Epithelial cell of alveolus of lung (primary cell): ENCODE data around the gene MRPL12. TPM values are rescaled to one million over a fixed set of nuclear protein-coding genes. Genes with fewer than 3 reads are reported as not detected.

Experiments used
- total RNA-seq: library from RNA; depleted of rRNA; stranded (reverse); fragments of >200 nt; gene quantifications from 2 replicates; pipeline ENCODE4 v1.2.1, GENCODE V29; 2015

Gene MRPL12
- total RNA-seq: 46.4 and 93.5 TPM in 2 replicates

DNA sequence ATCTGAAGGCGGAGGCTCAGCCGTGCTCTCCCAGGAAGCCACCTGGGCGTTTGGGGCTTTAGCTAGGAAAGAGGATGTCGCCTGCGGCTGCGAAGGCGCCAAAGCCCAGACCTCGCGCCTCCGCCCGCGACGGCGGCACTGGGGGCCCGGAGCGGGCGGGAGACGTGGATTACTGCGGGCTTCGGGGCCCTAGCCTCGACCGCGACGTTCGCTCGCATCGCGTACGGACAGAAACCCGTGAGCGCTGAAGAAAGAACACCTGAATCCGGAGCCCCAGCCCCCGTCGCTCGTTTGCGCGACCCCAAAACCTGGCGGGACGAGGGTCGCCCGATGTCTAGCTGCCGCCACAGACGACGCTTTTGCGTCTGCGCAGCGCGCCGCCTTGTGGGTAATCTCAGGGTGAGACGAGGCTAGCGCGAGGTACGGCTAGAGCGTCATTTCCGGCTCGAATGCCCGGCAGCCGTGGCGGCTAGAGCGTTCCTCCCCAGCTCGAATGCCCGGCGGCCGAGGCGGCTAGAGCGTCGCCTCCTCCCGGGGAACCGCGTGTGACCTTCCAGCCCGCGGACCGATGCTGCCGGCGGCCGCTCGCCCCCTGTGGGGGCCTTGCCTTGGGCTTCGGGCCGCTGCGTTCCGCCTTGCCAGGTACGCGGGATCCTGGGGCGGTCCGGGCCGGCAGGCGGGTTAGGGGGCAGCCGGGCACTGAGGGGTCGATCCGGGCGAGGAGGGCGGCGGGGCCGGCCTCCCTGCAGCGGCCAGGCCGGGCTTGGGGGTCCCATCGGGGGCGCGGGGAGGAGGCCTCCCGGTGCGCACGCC is at the start of gene MRPL12:
Gene MRPL12, plus strand, starts transcription at position 434 of the 813 bp plus-strand sequence. Its CDS starts 135 bp downstream, at position 569.

DNA sequence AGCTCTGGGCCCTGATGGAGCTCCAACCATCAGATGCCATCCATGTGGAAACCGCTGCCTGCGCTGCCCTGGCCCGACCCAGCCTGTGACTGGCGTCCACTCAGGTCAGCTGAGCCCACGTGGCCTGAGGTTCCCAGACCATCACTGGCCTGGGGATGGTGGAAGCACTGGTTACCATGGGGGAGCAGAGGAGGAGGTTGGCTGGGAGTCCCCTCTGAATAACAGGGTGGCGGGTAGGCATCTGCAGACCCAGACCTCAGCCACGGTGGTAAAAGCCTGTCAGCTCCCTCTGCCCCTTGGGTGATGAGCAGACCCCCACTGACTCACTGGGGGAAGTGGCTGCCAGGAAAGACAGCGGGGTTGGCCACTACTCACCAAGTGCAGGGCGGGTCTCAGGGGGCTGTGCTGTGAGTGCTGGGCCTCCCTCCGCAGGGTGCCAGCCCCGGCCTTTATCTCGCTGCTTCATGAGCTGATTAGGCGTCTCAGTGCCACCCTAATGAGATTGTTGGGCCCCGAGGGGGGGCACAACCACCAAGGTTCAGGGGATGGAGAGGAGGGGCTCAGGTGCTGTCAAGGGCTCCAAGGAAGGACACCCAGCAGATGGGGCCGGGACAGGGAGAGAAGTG is 46.9 kb upstream of the MRPL12 start, which contains the start of gene PDE6G:
Gene PDE6G, minus strand, starts transcription at position 425 of the 626 bp plus-strand sequence. CDS start 3,237 bp downstream, outside the sequence.

DNA sequence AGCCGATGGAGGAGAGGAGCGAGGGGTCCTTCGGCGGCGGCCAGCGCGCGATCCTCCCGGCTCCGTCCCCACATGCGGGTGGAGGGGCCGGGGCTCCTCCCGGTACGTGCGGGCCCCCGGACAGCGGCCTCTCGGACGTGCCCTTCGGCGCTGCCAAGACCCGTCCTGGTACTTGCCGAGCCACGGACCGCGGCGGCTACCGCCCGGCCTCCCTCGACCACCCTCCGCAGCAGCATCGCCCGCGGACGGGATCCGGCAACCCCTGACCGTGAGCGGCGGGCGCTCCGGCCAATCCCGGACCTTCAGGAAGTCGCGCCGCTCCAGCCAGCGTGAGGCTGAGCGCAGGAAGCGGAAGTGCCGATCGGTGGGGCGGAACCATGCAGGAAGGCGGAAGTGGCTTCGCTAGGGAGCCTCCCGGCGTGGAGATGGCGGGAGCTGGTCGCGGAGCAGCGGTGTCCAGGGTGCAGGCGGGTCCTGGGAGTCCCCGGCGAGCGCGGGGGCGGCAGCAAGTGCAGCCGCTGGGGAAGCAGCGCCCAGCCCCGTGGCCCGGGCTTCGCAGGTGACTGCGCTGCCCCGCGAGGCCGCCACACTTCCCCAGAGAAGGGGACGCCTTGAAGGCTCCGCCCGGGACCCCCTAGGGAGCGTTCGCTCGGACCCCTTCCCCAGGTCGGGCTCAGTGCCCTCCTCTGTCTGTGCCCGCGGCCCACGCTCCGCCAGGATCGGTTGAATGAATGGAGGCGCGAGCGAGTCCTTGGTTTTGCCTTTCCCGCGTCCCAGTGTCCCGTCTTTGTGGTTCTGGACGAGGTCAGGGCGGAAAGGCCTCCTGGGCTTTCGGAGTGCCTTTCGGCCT is 36.6 kb upstream of the MRPL12 start, which contains the start of the genes CCDC137 and OXLD1:
Gene CCDC137, plus strand, starts transcription at position 396 of the 850 bp plus-strand sequence. Its CDS starts 30 bp downstream, at position 426.
Gene OXLD1, minus strand, starts transcription at position 264 of the 850 bp plus-strand sequence. Its CDS starts 28 bp downstream, at position 236.

DNA sequence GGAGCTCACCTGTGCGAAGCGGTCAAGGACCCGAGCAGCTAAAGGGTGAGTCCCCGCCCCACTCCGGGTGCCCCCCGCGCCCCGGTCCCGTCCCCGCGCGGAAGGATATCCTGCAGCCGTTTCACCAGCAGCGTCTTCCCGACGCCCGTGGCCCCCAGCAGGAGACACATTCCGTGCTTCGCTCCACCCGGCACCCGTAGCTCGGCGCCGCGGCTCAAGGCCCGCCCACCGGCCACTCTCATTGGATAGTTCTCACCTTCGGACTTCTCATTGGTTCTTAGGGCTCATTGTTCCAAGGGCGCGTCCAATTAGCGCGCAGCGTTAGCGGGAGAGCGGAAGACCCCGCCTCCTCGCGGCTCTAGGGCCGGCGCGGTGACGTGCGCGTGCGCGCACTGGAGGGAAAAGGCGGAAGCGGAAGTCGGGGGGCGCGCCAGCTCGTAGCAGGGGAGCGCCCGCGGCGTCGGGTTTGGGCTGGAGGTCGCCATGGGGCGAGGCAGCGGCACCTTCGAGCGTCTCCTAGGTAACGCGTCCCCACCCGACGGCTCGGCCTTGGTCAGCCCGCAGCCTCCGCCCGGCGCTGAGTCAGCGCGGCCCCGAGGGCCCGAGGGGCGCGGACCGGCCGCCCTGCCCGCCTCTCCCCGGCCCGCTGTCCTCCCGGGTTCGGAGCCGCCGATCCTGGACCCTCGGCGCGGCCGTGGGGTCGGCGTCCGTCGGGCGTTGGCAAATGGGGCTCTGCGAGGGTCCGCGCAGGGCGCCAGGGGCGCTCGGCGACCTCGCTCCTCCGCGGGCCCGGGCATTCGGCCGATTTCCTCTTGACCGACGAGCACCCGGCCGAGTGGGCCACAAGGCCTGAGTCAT is 19.4 kb upstream of the MRPL12 start, which contains the start of the genes ARL16 and HGS:
Gene ARL16, minus strand, starts transcription at position 214 of the 858 bp plus-strand sequence. Its CDS starts 44 bp downstream, at position 170.
Gene HGS, plus strand, starts transcription at position 428 of the 858 bp plus-strand sequence. Its CDS starts 56 bp downstream, at position 484.

DNA sequence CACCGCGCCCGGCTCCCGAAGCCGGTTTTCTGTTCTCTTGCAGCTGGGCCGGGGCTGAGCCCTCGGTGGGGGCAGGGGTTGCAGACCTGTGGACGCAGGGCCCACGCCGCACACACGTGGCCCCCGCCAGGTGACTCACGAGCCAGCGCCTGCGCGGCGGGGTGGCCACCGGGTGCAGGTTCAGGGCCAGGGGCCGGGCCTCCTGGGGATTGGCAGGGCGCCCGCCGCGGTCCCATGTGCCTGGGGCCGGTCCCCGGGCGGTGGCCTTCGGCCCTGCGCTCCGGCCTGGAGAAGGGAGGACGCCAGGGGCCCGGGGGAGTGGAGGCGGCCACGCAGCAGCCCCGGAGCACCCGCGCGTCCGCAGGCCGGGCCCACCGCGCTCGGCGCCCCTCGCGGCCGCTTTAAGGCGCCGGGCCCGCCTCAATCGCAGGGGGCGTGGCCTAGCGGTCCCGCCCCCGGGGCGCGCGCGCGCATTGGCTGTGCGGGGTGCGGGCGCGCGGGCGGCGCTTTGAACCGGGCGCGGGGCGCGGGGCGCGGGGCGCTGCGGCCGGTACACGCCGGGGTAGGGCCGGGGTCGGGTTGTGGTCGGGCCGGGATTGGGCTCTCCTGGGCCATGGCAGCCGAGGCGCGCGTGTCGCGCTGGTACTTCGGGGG is 8.8 kb downstream of the MRPL12 start, which contains the start of gene SLC25A10:
Gene SLC25A10, plus strand, starts transcription at position 471 of the 654 bp plus-strand sequence. Its CDS starts 143 bp downstream, at position 614.

Other genes with a start within 250 kb of the MRPL12 start
- 6,276 and 9,433 TPM in 2 replicates for gene ACTG1, start 190.6 kb upstream of the MRPL12 start, total RNA-seq
- gene FSCN2, start 175.0 kb upstream of the MRPL12 start, total RNA-seq: 0.39 and 1.1 TPM in 2 replicates
- gene FAAP100, start 151.0 kb upstream of the MRPL12 start, total RNA-seq: 21.3 and 34.4 TPM in 2 replicates
- gene NPLOC4, start 66.3 kb upstream of the MRPL12 start, total RNA-seq: 45.3 and 71.0 TPM in 2 replicates
- 0.26 and 0.64 TPM in 2 replicates for gene TSPAN10, start 66.2 kb upstream of the MRPL12 start, total RNA-seq
- gene PDE6G, start 46.8 kb upstream of the MRPL12 start, total RNA-seq: 1.4 TPM in 1 of 2 replicates, not detected in the other
- gene OXLD1, start 36.8 kb upstream of the MRPL12 start, total RNA-seq: 40.5 and 54.7 TPM in 2 replicates
- 15.6 and 17.5 TPM in 2 replicates for gene CCDC137, start 36.6 kb upstream of the MRPL12 start, total RNA-seq
- gene ARL16, start 19.6 kb upstream of the MRPL12 start, total RNA-seq: 39.3 and 59.9 TPM in 2 replicates
- 72.2 and 89.6 TPM in 2 replicates for gene HGS, start 19.4 kb upstream of the MRPL12 start, total RNA-seq
- 15.3 and 22.8 TPM in 2 replicates for gene SLC25A10, start 8.9 kb downstream of the MRPL12 start, total RNA-seq
- gene GCGR, start 100.8 kb downstream of the MRPL12 start, total RNA-seq: not detected in 2 replicates
- gene MCRIP1, start 129.9 kb downstream of the MRPL12 start, total RNA-seq: 69.5 and 121 TPM in 2 replicates
- not detected in 2 replicates for gene PPP1R27, start 131.7 kb downstream of the MRPL12 start, total RNA-seq
- 1,783 and 2,221 TPM in 2 replicates for gene P4HB, start 157.2 kb downstream of the MRPL12 start, total RNA-seq
- gene ARHGDIA, start 168.0 kb downstream of the MRPL12 start, total RNA-seq: 143 and 305 TPM in 2 replicates
- 47.7 and 158 TPM in 2 replicates for gene ALYREF, start 188.2 kb downstream of the MRPL12 start, total RNA-seq
- 147 and 313 TPM in 2 replicates for gene ANAPC11, start 188.4 kb downstream of the MRPL12 start, total RNA-seq
- 0.26 and 0.48 TPM in 2 replicates for gene NPB, start 198.9 kb downstream of the MRPL12 start, total RNA-seq
- 19.0 and 74.9 TPM in 2 replicates for gene PCYT2, start 208.0 kb downstream of the MRPL12 start, total RNA-seq
- 11.1 and 20.7 TPM in 2 replicates for gene SIRT7, start 214.8 kb downstream of the MRPL12 start, total RNA-seq
- gene MAFG, start 224.4 kb downstream of the MRPL12 start, total RNA-seq: 12.1 and 15.1 TPM in 2 replicates
- 54.9 and 180 TPM in 2 replicates for gene PYCR1, start 233.9 kb downstream of the MRPL12 start, total RNA-seq
- not detected in 2 replicates for gene MYADML2, start 243.9 kb downstream of the MRPL12 start, total RNA-seq